HEK293 (cell line): ENCODE data around the gene FLYWCH1.
A peak's percentile ranks its signal among the peaks of the same experiment; 100 is the strongest.

Experiments used
- CTCF ChIA-PET: fragments of 350-600 bp; formaldehyde crosslinking; extraction: SDS; loops from one replicate; lab custom pipeline; 2021; ENCODE audit warnings: antibody characterized with exemption; lab: Yijun Ruan, JAX
- POLR2A ChIA-PET: fragments of 300-600 bp; formaldehyde crosslinking; extraction: SDS; loops from one replicate; lab custom pipeline; 2020; ENCODE audit warnings: antibody characterized with exemption, inconsistent platforms; lab: Yijun Ruan, JAX
- H3K27ac ChIP-seq: fragments of 200-500 bp; sonication (Bioruptor generic); 2 replicates; pipeline ENCODE4 v1.5.1; 2014; ENCODE audit warnings: low read depth, low read length, control low read depth, inconsistent platforms; ENCODE audit errors: extremely low read depth
- H3K36me3 ChIP-seq, 2 experiments: fragments of 200-500 bp in 1 of 2; sonication (Bioruptor generic) in 1 of 2; 1 replicate in 1 of 2; 2 replicates in 1 of 2; pipeline ENCODE4 v1.5.1; 2014 to 2017; ENCODE audit warnings: inconsistent platforms in 2 of 2, low read length in 2 of 2; ENCODE audit not compliant: control insufficient read depth in 2 of 2, insufficient read depth in 1 of 2
- H3K4me1 ChIP-seq: fragments of 200-500 bp; sonication (Bioruptor generic); 2 replicates; pipeline ENCODE4 v1.5.1; 2014; ENCODE audit warnings: mild to moderate bottlenecking, low read length, inconsistent platforms; ENCODE audit not compliant: control insufficient read depth, insufficient read depth
- H3K4me3 ChIP-seq: 2 replicates; pipeline ENCODE4 v1.5.1; 2011; ENCODE audit warnings: low read depth, mild to moderate bottlenecking, control low read depth, low read length, moderate library complexity
- H3K9me3 ChIP-seq: fragments of 200-500 bp; sonication (Bioruptor generic); 2 replicates; pipeline ENCODE4 v1.5.1; 2014; ENCODE audit warnings: low read depth, low read length, inconsistent platforms; ENCODE audit not compliant: control insufficient read depth, insufficient read depth
- KLF17 ChIP-seq: fragments of 450-650 bp; formaldehyde crosslinking; IDR thresholded peaks from 2 replicates; pipeline ENCODE4 v1.5.1; 2016; ENCODE audit warnings: missing biosample characterization, missing genetic modification characterization
- KLF8 ChIP-seq: fragments of 450-650 bp; formaldehyde crosslinking; IDR thresholded peaks from 2 replicates; pipeline ENCODE4 v1.5.1; 2016; ENCODE audit warnings: missing biosample characterization, missing genetic modification characterization
- RBAK ChIP-seq: fragments of 450-650 bp; formaldehyde crosslinking; IDR thresholded peaks from 2 replicates; pipeline ENCODE4 v1.5.1; 2016; ENCODE audit warnings: missing biosample characterization, missing genetic modification characterization
- SETDB1 ChIP-seq: IDR thresholded peaks from one replicate; pipeline ENCODE4 v1.6.1; 2017; ENCODE audit warnings: mild to moderate bottlenecking, low read length, moderate library complexity, mixed read lengths; ENCODE audit not compliant: insufficient read length
- SP7 ChIP-seq: fragments of 450-650 bp; formaldehyde crosslinking; IDR thresholded peaks from 2 replicates; pipeline ENCODE4 v1.5.1; 2016; ENCODE audit warnings: missing biosample characterization, missing genetic modification characterization
- TCF7L2 ChIP-seq: IDR thresholded peaks from 2 replicates; pipeline ENCODE4 v1.6.1; 2011; ENCODE audit warnings: low read depth, mild to moderate bottlenecking, inconsistent platforms, low read length, moderate library complexity, borderline replicate concordance
- ZBTB8A ChIP-seq: fragments of 450-650 bp; formaldehyde crosslinking; IDR thresholded peaks from 2 replicates; pipeline ENCODE4 v1.5.1; 2016; ENCODE audit warnings: missing biosample characterization, missing genetic modification characterization
- ZFP41 ChIP-seq: fragments of 450-650 bp; formaldehyde crosslinking; IDR thresholded peaks from 2 replicates; pipeline ENCODE4 v1.5.1; 2016; ENCODE audit warnings: missing biosample characterization, missing genetic modification characterization, borderline replicate concordance
- ZNF169 ChIP-seq: fragments of 450-650 bp; formaldehyde crosslinking; IDR thresholded peaks from 2 replicates; pipeline ENCODE4 v1.5.1; 2016; ENCODE audit warnings: missing biosample characterization, missing genetic modification characterization
- ZNF174 ChIP-seq: fragments of 450-650 bp; formaldehyde crosslinking; IDR thresholded peaks from 2 replicates; pipeline ENCODE4 v1.5.0; 2017; ENCODE audit warnings: missing biosample characterization, mild to moderate bottlenecking, missing genetic modification characterization
- ZNF184 ChIP-seq: fragments of 450-650 bp; IDR thresholded peaks from 2 replicates; pipeline ENCODE4 v1.5.1; 2018; ENCODE audit warnings: missing biosample characterization, mild to moderate bottlenecking, missing genetic modification characterization
- ZNF19 ChIP-seq: fragments of 450-650 bp; formaldehyde crosslinking; IDR thresholded peaks from 2 replicates; pipeline ENCODE4; 2016; ENCODE audit warnings: missing biosample characterization, missing genetic modification characterization, low read depth
- ZNF223 ChIP-seq: fragments of 450-650 bp; formaldehyde crosslinking; IDR thresholded peaks from 2 replicates; pipeline ENCODE4 v1.5.1; 2016; ENCODE audit warnings: missing biosample characterization, missing genetic modification characterization
- ZNF239 ChIP-seq: fragments of 450-650 bp; formaldehyde crosslinking; IDR thresholded peaks from 2 replicates; pipeline ENCODE4 v1.5.1; 2016; ENCODE audit warnings: missing biosample characterization, missing genetic modification characterization
- ZNF24 ChIP-seq: fragments of 450-650 bp; formaldehyde crosslinking; IDR thresholded peaks from 2 replicates; pipeline ENCODE4 v1.5.1; 2016; ENCODE audit warnings: missing biosample characterization, missing genetic modification characterization
- ZNF274 ChIP-seq, 2 experiments: fragments of 200-500 bp in 1 of 2; fragments of 450-650 bp in 1 of 2; sonication (Bioruptor generic) in 1 of 2; formaldehyde crosslinking in 1 of 2; IDR thresholded peaks; 2 replicates each; pipeline versions ENCODE4 v1.5.1 to v1.6.1; 2014 to 2016; ENCODE audit warnings: borderline replicate concordance in 1 of 2, inconsistent platforms in 1 of 2, low read length in 1 of 2, missing biosample characterization in 1 of 2, missing genetic modification characterization in 1 of 2
- ZNF311 ChIP-seq: fragments of 450-650 bp; formaldehyde crosslinking; IDR thresholded peaks from 2 replicates; pipeline ENCODE4 v1.5.1; 2017; ENCODE audit warnings: missing biosample characterization, missing genetic modification characterization, borderline replicate concordance
- ZNF341 ChIP-seq: fragments of 450-650 bp; formaldehyde crosslinking; IDR thresholded peaks from 2 replicates; pipeline ENCODE4; 2016; ENCODE audit warnings: low read depth, missing biosample characterization, missing genetic modification characterization
- ZNF350 ChIP-seq: fragments of 450-650 bp; formaldehyde crosslinking; IDR thresholded peaks from 2 replicates; pipeline ENCODE4 v1.5.0; 2017; ENCODE audit warnings: missing biosample characterization, mild to moderate bottlenecking, missing genetic modification characterization
- ZNF354C ChIP-seq: fragments of 450-650 bp; formaldehyde crosslinking; IDR thresholded peaks from 2 replicates; pipeline ENCODE4 v1.5.1; 2016; ENCODE audit warnings: missing biosample characterization, missing genetic modification characterization, low read depth, borderline replicate concordance
- ZNF366 ChIP-seq: fragments of 450-650 bp; formaldehyde crosslinking; conservative IDR thresholded peaks from 2 replicates; pipeline ENCODE4 v1.5.1; 2016; ENCODE audit warnings: missing biosample characterization, missing genetic modification characterization
- ZNF423 ChIP-seq: fragments of 450-650 bp; formaldehyde crosslinking; IDR thresholded peaks from 2 replicates; pipeline ENCODE4 v1.5.1; 2016; ENCODE audit warnings: missing biosample characterization, missing genetic modification characterization
- ZNF449 ChIP-seq: fragments of 450-650 bp; formaldehyde crosslinking; IDR thresholded peaks from 2 replicates; pipeline ENCODE4 v1.5.1; 2017; ENCODE audit warnings: missing biosample characterization, mild to moderate bottlenecking, missing genetic modification characterization, moderate library complexity
- ZNF558 ChIP-seq: fragments of 450-650 bp; formaldehyde crosslinking; IDR thresholded peaks from 2 replicates; pipeline ENCODE4 v1.5.1; 2016; ENCODE audit warnings: missing biosample characterization, missing genetic modification characterization
- ZNF624 ChIP-seq: fragments of 450-650 bp; formaldehyde crosslinking; IDR thresholded peaks from 2 replicates; pipeline ENCODE4 v1.5.1; 2017; ENCODE audit warnings: missing biosample characterization, missing genetic modification characterization
- ZNF658 ChIP-seq: fragments of 450-650 bp; formaldehyde crosslinking; IDR thresholded peaks from 2 replicates; pipeline ENCODE4; 2016; ENCODE audit warnings: missing biosample characterization, missing genetic modification characterization
- ZNF677 ChIP-seq: fragments of 450-650 bp; IDR thresholded peaks from 2 replicates; pipeline ENCODE4 v1.5.0; 2018; ENCODE audit warnings: missing biosample characterization, mild to moderate bottlenecking, missing genetic modification characterization, moderate library complexity
- ZNF701 ChIP-seq: fragments of 450-650 bp; formaldehyde crosslinking; IDR thresholded peaks from 2 replicates; pipeline ENCODE4 v1.5.1; 2016; ENCODE audit warnings: missing biosample characterization, missing genetic modification characterization
- ZNF776 ChIP-seq: fragments of 450-650 bp; formaldehyde crosslinking; IDR thresholded peaks from 2 replicates; pipeline ENCODE4 v1.5.0; 2017; ENCODE audit warnings: missing biosample characterization, missing genetic modification characterization, borderline replicate concordance
- ZNF792 ChIP-seq: fragments of 450-650 bp; formaldehyde crosslinking; IDR thresholded peaks from 2 replicates; pipeline ENCODE4 v1.5.1; 2016; ENCODE audit warnings: missing biosample characterization, missing genetic modification characterization
- ZNF830 ChIP-seq: fragments of 450-650 bp; IDR thresholded peaks from 2 replicates; pipeline ENCODE4 v1.5.0; 2018; ENCODE audit warnings: missing biosample characterization, missing genetic modification characterization, low read depth, mild to moderate bottlenecking, moderate library complexity
- TF ChIP-seq, protein P1 (sequence below): fragments of 450-650 bp; formaldehyde crosslinking; IDR thresholded peaks from 2 replicates; pipeline ENCODE4 v1.5.1; 2016; ENCODE audit warnings: missing biosample characterization, missing genetic modification characterization

The FLYWCH1 gene

GRCh38 chr16:2912330-2913199, 834 bp downstream of the FLYWCH1 start:
- Histone ChIP-seq H3K27ac (peak overlapping the region; percentile 54; the same call in 1 of the 2 replicates), H3K36me3 (peaks cover 0 to 7% of the 10 kb centered on the region in 2 experiments; a peak in 2 of 3 replicates), H3K4me3 (peak overlapping the region; percentile 58), H3K9me3 (no peaks in the 10 kb centered on the region), H3K4me1 (0 out of 2 replicates have a peak, but pooled peaks cover 4% of the 10 kb centered on the region)
- POLR2A ChIA-PET = interaction anchor here (1.2 to 2.3 kb wide), 5 partner anchors 30 to 230 kb away, joined by 4 to 15 read pairs (median 4); partner anchors contain the start of genes FLYWCH2, KCTD5 and KREMEN2
- CTCF ChIA-PET = interaction anchor here (0.6 to 2.4 kb wide), 8 partner anchors 12 to 1063 kb away, joined by 3 to 20 read pairs (median 4); no protein-coding TSS in a partner anchor
- TF ChIP-seq ZNF658 (tag by site-specific recombination) = no peak
- no peak for TF ChIP-seq SP7
- TF ChIP-seq ZNF341 (tag by site-specific recombination) = no peak
- no peak for TF ChIP-seq ZNF624 (tag by site-specific recombination)
- TF ChIP-seq ZNF701 = no peak
- TF ChIP-seq ZNF24 = 0 out of 2 replicates have a peak, but pooled peaks have one; percentile 46
- no peak for TF ChIP-seq ZNF169 (tag by site-specific recombination)
- TF ChIP-seq RBAK (tag by site-specific recombination) = no peak
- no peak for TF ChIP-seq KLF8 (tag by site-specific recombination)
- TF ChIP-seq ZNF792 (tag by site-specific recombination) = no peak
- no peak for TF ChIP-seq ZNF350 (tag by site-specific recombination)
- no peak for TF ChIP-seq ZNF830
- TF ChIP-seq ZNF239 = no peak
- no peak for TF ChIP-seq KLF17 (tag by site-specific recombination)
- TF ChIP-seq ZFP41 (tag by site-specific recombination) = no peak
- no peak for TF ChIP-seq ZNF423
- TF ChIP-seq ZNF366 (tag by site-specific recombination) = no peak; the same call in none of the 2 replicates
- TF ChIP-seq ZBTB8A (tag by site-specific recombination) = no peak
- TF ChIP-seq, protein P1, sequence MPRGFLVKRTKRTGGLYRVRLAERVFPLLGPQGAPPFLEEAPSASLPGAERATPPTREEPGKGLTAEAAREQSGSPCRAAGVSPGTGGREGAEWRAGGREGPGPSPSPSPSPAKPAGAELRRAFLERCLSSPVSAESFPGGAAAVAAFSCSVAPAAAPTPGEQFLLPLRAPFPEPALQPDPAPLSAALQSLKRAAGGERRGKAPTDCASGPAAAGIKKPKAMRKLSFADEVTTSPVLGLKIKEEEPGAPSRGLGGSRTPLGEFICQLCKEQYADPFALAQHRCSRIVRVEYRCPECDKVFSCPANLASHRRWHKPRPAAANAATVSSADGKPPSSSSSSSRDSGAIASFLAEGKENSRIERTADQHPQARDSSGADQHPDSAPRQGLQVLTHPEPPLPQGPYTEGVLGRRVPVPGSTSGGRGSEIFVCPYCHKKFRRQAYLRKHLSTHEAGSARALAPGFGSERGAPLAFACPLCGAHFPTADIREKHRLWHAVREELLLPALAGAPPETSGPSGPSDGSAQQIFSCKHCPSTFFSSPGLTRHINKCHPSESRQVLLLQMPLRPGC = 0 out of 2 replicates have a peak, but pooled peaks have one; percentile 25
- no peak for TF ChIP-seq ZNF19 (tag by site-specific recombination)
- TF ChIP-seq SETDB1 = no peak
- no peak for TF ChIP-seq ZNF677 (tag by site-specific recombination)
- no peak for TF ChIP-seq ZNF776 (tag by site-specific recombination)
- TF ChIP-seq ZNF449 (tag by site-specific recombination) = no peak
- TF ChIP-seq ZNF311 (tag by site-specific recombination) = no peak
- TF ChIP-seq ZNF274 (IDR thresholded peaks at IDR 0.05; ENCODE audit: low read length) = no peak
- TF ChIP-seq ZNF274 (tag by site-specific recombination; IDR thresholded peaks at IDR 0.05; ENCODE audit: borderline replicate concordance) = no peak
- no peak for TF ChIP-seq ZNF223
- no peak for TF ChIP-seq ZNF174
- no peak; the same call in 1 of the 2 replicates for TF ChIP-seq ZNF558 (tag by site-specific recombination)
- no peak for TF ChIP-seq TCF7L2
- no peak for TF ChIP-seq ZNF184 (tag by site-specific recombination)
- no peak for TF ChIP-seq ZNF354C (tag by site-specific recombination)
